C4-2B (cell line): Measurements from ENCODE around the gene TRIM66.

Experiments
- H3K27ac ChIP-seq: fragments of 450-650 bp; 2 replicates; pipeline ENCODE4 v1.5.1; 2017
- CTCF ChIP-seq: fragments of 450-650 bp; conservative IDR thresholded peaks from 2 replicates; pipeline ENCODE4 v1.5.1; 2017; ENCODE audit warnings: mild to moderate bottlenecking
- ZFX ChIP-seq: fragments of 450-650 bp; IDR thresholded peaks from 2 replicates; pipeline ENCODE4 v1.6.1; 2017

TRIM66 gene

GRCh38 chr11:8634498-8634897 is 48.0 kb downstream of the TRIM66 start:
- no peak overlapping the region for H3K27ac ChIP-seq
- TF ChIP-seq ZFX (no peak), CTCF (no peak)

- H3K27ac ChIP-seq = no peak overlapping the region
- TF ChIP-seq CTCF = no peak
- TF ChIP-seq ZFX = no peak
These were observed 50.9 kb downstream of the TRIM66 start for GRCh38 chr11:8631395-8632118.

- TF ChIP-seq ZFX (no peak), CTCF (no peak)
- H3K27ac ChIP-seq = no peak overlapping the region
These were observed 57.8 kb downstream of the TRIM66 start for GRCh38 chr11:8624698-8625097.

DNA sequence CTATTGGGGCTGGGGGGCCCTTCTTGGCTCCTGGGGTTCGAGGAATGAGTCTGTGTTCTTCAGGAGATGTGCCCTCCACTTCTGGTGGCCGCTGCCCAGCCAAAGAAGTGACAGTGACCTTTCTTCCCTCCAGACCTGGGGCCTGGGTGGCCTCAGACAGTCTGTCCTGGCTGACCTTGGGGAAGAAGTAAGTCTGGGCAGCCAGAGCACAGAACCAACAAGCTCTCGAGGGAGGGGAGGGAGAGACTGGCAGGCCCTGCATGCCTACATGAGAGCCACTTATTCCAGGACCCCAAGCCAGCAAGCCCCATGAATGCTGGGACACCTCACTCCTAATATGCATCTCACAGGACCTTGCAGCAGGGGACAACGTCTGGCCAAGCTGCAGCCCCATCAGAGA is 61.3 kb downstream of the TRIM66 start:
- TF ChIP-seq ZFX (no peak), CTCF (no peak)

GRCh38 chr11:8617063-8617462 is 65.4 kb downstream of the TRIM66 start:
- no peak for TF ChIP-seq CTCF
- TF ChIP-seq ZFX = no peak
- no peak overlapping the region for H3K27ac ChIP-seq

More for the DNA sequence above, 61.3 kb downstream of the TRIM66 start:
- no peak overlapping the region for H3K27ac ChIP-seq

DNA sequence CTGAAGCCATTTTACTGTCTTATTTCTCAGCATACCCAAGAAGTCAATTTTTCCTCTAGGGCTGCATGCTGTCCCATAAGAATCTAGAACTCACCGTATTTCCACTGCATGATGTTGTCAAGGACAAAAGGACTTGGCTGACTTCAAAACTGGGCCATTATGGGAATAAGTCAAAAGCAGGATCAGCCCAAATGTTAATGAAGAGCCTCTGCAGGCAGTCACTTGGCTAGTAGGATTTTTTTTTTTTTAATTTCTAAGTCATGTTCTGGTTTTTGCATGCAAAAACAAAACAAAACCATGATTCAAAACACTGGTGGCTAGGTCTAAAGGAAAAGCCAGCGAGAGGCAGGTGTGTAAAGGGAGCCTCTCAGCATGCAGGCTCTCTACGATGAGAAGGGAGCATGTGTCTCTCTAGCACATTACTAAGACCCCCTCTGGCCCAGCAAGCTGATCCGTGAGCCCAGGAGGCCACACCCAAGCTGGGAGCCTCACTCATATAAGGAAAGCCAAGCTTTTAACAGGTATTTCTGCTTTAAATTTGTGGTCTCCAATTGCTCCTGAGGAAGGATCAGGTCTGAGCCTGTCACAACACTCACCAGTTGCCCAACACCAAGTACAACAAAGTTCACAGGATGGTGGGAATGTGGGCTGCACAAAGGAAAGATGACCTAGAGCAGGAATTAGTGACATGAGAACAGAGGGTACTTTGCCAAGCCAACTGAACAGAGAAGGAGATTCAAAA is 67.0 kb downstream of the TRIM66 start:
- no peak overlapping the region for H3K27ac ChIP-seq

More for the DNA sequence above, 67.0 kb downstream of the TRIM66 start:
- no peak for TF ChIP-seq ZFX
- no peak for TF ChIP-seq CTCF
